ENCODE measurements around the gene KISS1R.
A peak's percentile ranks its signal among the peaks of the same experiment; 100 is the strongest.

- no peak for TF ChIP-seq POLR2A (IDR thresholded peaks at IDR 0.05; ENCODE audit: low read length)
- no peak for TF ChIP-seq EP300 (IDR thresholded peaks at IDR 0.05)
- TF ChIP-seq CTCF (IDR thresholded peaks at IDR 0.05) = no peak
- TF ChIP-seq MAFK (IDR thresholded peaks at IDR 0.05; ENCODE audit: partially characterized antibody) = no peak
- TF ChIP-seq RAD21 (conservative IDR thresholded peaks at IDR 0.05 in 1 of 2, IDR thresholded peaks at IDR 0.05 in 1 of 2) = no peak
- TF ChIP-seq PHF8 (IDR thresholded peaks at IDR 0.05; ENCODE audit: borderline replicate concordance, low read depth) = no peak
- no peak for TF ChIP-seq ZNF302 (CRISPR knock-in tag; IDR thresholded peaks at IDR 0.05)
- TF ChIP-seq, protein P1, sequence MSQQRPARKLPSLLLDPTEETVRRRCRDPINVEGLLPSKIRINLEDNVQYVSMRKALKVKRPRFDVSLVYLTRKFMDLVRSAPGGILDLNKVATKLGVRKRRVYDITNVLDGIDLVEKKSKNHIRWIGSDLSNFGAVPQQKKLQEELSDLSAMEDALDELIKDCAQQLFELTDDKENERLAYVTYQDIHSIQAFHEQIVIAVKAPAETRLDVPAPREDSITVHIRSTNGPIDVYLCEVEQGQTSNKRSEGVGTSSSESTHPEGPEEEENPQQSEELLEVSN (IDR thresholded peaks at IDR 0.05; ENCODE audit: borderline replicate concordance, low read depth) = no peak
- TF ChIP-seq, protein P2, sequence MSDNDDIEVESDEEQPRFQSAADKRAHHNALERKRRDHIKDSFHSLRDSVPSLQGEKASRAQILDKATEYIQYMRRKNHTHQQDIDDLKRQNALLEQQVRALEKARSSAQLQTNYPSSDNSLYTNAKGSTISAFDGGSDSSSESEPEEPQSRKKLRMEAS (IDR thresholded peaks at IDR 0.05) = 0 out of 2 replicates have a peak, but pooled peaks have one; percentile 30
- no peak for TF ChIP-seq RFX5 (IDR thresholded peaks at IDR 0.05)
- no peak for TF ChIP-seq CHD4 (IDR thresholded peaks at IDR 0.05; ENCODE audit: borderline replicate concordance)
- TF ChIP-seq KDM5A (IDR thresholded peaks at IDR 0.05) = no peak
- no peak for TF ChIP-seq BHLHE40 (IDR thresholded peaks at IDR 0.05; ENCODE audit: low read depth, low read length)
- TF ChIP-seq NPAS2 (CRISPR knock-in tag; IDR thresholded peaks at IDR 0.05; ENCODE audit: borderline replicate concordance) = no peak
Observed at GRCh38 chr19:870963-871401, 46.2 kb upstream of the KISS1R start.
